HL-60 (cell line): ENCODE data around the gene CDC42BPG.

Experiments used
- DNase-seq, 2 experiments: peaks; one replicate each; pipeline ENCODE4 v3.0.0-alpha.2; 2010 to 2020; ENCODE audit warnings: low read depth in 1 of 2, low spot score in 1 of 2
- H3K27ac ChIP-seq: fragments of 250-450 bp; sonication (Bioruptor Pico); replicated peaks from 2 replicates; pipeline ENCODE4 v1.5.1; 2020; ENCODE audit warnings: mild to moderate bottlenecking, moderate library complexity
- H3K27me3 ChIP-seq: fragments of 250-450 bp; sonication (Bioruptor Pico); 2 replicates; pipeline ENCODE4 v1.5.1; 2021; ENCODE audit warnings: mild to moderate bottlenecking, moderate library complexity; ENCODE audit not compliant: insufficient read depth, poor library complexity, severe bottlenecking
- H3K4me3 ChIP-seq: replicated peaks from 2 replicates; pipeline ENCODE4 v1.5.1; 2011; ENCODE audit warnings: mild to moderate bottlenecking, control low read depth, low read length; ENCODE audit not compliant: insufficient read depth
- CTCF ChIP-seq: IDR thresholded peaks from one replicate; pipeline ENCODE4 v1.5.1; 2011; ENCODE audit warnings: low read length, control low read depth, inconsistent platforms; ENCODE audit not compliant: insufficient read depth
- GABPA ChIP-seq: IDR thresholded peaks from 2 replicates; pipeline ENCODE4 v1.6.1; 2012; ENCODE audit warnings: low read depth
- POLR2AphosphoS5 ChIP-seq: IDR thresholded peaks from 2 replicates; pipeline ENCODE4 v1.6.1; 2012; ENCODE audit warnings: low read depth
- REST ChIP-seq: IDR thresholded peaks from 2 replicates; pipeline ENCODE4 v1.6.1; 2012; ENCODE audit warnings: low read depth; ENCODE audit not compliant: insufficient replicate concordance
- SPI1 ChIP-seq: IDR thresholded peaks from 2 replicates; pipeline ENCODE4 v1.6.1; 2012; ENCODE audit warnings: low read depth, mild to moderate bottlenecking, borderline replicate concordance

CDC42BPG gene

GRCh38 chr11:64854157-64854533 is 9.7 kb upstream of the CDC42BPG start:
- H3K4me3 ChIP-seq: no peak overlapping the region
- TF ChIP-seq REST: no peak
- no peak for TF ChIP-seq CTCF
- TF ChIP-seq SPI1: no peak
- TF ChIP-seq GABPA: no peak
- TF ChIP-seq POLR2AphosphoS5: no peak
- no peaks in the 10 kb centered on the region for H3K27me3 ChIP-seq
- H3K27ac ChIP-seq: no peak overlapping the region
- DNase-seq: no peak

- Histone ChIP-seq H3K27ac (no peak overlapping the region), H3K4me3 (no peak overlapping the region), H3K27me3 (no peaks in the 10 kb centered on the region)
- TF ChIP-seq SPI1 (peak; percentile 10; the same call in 1 of the 2 replicates), REST (no peak)
- peak in 1 of 2 experiments; percentile 25 for DNase-seq
Observed at GRCh38 chr11:64853709-64854108, 9.3 kb upstream of the CDC42BPG start.

DNA sequence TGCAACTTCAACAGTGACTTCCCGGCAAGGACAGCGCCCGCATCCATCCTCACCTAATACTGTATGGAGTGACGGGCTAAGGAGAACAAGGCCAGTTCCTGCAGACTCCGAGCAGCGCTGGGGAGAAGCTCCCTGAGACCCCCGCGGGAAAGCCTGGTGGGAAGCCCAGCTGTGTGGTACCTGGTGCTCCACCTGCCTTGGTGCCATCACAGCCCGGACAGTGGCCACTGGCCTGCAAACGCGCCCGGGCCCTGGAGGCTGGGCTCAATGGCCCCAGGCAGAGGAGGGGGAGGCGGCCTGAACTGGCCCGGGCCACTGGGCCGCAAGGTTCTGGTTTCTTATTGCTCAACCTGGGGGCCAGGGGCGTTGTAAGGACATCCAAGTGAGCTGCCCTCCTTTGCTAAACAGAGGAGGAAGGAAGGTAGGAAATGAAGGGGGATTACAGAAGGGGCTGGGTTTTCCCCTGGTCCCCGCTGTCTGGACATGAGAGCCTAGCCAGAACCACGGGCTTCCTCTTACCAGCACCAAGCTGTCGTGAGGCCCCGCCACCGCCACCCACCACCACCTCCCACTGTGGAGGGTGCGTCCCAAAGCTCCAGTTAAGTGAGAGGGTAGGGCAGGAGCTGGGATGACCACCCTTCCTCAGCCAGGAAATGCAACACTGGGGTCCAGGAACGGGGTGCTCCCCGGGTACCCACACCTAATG is 8.5 kb upstream of the CDC42BPG start:
- no peaks in the 10 kb centered on the region for H3K27me3 ChIP-seq
- H3K4me3 ChIP-seq: no peak overlapping the region
- TF ChIP-seq REST: no peak
- TF ChIP-seq CTCF: no peak
- no peak for TF ChIP-seq GABPA
- no peak for TF ChIP-seq POLR2AphosphoS5
- TF ChIP-seq SPI1: no peak
- no peak overlapping the region for H3K27ac ChIP-seq
- no peak for DNase-seq
